GM19372 (cell line): ENCODE data around the gene PVALEF.

Experiments
- ATAC-seq: cut with Tn5 transposase; IDR thresholded peaks from one replicate; pipeline ENCODE4 v1.9.1; 2021; ENCODE audit warnings: mild to moderate bottlenecking, low read depth, moderate library complexity; ENCODE audit not compliant: unreplicated experiment

Gene PVALEF

DNA sequence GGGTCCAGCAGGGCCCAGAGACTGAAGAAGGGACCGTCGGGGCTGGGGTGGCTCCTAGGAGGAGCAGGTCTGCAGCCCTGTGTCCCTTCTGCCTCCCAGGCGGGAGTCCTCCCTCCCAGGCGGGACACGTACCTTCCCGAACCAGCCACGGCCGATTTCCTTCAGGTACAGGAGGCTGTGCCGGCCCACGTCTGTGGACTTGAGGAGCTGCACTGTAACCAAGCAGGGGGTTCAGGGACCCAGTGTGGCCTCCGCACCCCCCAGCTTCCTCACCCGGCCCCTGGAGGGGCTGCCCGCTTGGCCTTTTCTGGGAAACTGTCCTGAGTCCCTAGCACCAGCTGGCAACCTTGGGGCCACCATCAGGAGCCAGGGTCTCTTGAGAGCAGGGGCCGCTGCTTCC, 37.0 kb upstream of the PVALEF start:
- ATAC-seq = no peak

DNA sequence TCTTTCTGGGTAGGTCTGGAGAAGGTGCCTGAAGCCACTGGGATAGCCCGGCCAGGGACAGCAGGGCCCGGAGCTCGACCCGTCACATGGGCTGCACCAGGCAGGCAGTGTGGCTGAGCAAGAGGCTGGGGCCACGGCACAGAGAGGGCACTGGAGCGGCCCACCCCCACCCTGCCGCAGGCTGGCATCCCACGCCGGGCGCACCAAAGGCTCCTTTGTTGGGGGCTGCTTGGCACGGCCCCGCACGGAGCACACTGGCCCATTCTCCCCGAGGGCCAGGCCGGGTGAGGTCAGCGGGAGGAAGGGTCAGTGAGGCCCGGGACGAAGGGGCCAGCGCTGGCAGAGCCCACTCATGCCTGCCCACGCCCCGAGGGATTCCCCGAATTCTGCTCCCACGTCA, 36.5 kb upstream of the PVALEF start:
- no peak for ATAC-seq

GRCh38 chr17:81129289-81129688, 36.0 kb upstream of the PVALEF start:
- ATAC-seq = no peak

- ATAC-seq = no peak
These were observed 35.5 kb upstream of the PVALEF start for GRCh38 chr17:81129711-81130367.

GRCh38 chr17:81130385-81131361, 34.6 kb upstream of the PVALEF start:
- no peak for ATAC-seq

- no peak for ATAC-seq
These were observed 33.7 kb upstream of the PVALEF start for GRCh38 chr17:81131486-81132196.

GRCh38 chr17:81132197-81132540, 33.1 kb upstream of the PVALEF start:
- ATAC-seq = no peak

DNA sequence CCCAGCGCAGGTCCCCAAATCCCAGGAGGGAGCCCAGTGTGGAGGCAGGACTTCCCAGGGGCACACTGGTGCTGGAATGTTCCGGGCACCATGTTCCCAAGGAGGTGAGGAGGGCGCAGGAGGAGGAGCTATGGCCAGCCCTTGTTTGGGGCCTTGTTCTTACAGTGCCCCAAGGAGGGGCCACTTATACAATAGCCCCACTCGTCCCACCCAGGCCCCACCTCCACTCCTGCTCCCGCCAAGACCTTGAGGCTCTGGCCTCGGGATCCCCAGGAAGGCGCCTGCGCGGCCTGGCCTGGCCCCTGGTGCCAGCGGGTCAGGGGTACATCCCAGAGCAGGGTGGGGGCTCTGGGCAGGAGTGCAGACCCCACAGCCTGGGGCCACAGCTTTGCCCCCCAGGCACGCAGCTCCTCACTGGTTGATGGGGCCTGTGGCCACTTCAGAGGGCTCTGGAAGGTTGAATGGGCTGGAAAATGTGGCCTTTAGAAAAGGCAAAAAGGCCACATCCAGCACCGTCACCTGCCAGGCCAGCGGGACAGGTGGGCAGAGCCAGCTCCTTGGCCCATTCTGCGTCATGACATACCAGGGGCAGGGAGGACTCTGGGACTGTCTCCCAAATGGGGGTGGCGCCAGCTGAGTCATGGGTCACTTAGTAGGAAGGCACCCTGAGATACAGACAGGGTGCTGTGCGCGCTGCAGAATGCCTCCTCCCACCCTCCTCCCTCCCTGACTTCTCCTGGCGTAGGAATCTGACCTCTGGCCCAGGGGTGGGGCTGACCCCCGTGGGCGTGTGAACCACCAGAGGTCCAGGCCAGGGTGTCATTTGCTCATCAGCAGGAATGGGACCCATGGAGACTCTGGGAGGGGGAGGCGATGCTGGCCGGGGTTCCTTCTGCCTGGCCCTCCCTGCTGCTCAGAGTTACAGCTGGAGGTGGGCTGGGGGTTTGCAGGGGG, 32.3 kb upstream of the PVALEF start:
- ATAC-seq = no peak

- no peak for ATAC-seq
These were observed 31.1 kb upstream of the PVALEF start for GRCh38 chr17:81134064-81134781.

DNA sequence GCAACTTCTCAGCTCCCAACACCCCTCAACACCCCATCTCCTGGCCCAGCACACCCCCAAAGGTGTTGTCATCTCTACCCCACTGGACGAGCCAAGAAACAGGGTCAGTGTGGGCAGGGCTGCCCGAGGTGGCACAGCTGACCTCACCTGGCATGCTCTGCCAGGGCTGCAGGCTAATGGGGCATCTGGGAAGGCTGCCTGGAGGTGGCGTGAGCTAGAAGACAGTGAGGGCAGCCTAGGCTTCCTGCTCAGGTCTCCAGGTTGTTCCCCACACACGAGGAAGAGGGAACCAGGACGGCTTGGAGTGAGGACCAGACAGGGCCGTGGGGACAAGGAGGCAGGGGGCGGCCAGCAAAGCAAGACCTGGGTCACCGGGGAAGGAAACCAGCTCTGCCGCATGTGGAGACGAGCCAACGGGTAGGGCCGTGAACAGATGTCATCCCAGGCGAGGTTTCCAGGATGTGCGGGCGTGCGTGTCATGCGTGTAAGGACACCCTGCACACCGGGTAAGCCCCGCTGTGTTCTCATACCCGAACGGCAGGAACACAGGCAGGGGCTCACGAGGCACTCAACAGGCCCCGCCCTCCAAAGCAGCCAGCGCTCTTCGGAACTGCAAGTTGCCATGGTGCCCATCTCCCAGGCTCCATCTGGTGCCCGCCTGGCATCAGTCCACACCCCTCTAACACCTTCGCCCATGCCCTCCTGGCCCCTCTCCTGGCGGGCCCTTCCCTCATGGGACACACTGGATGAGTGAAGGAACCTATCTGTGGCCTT, 29.6 kb upstream of the PVALEF start:
- no peak for ATAC-seq

- ATAC-seq = no peak
These were observed 28.9 kb upstream of the PVALEF start for GRCh38 chr17:81136366-81136765.

DNA sequence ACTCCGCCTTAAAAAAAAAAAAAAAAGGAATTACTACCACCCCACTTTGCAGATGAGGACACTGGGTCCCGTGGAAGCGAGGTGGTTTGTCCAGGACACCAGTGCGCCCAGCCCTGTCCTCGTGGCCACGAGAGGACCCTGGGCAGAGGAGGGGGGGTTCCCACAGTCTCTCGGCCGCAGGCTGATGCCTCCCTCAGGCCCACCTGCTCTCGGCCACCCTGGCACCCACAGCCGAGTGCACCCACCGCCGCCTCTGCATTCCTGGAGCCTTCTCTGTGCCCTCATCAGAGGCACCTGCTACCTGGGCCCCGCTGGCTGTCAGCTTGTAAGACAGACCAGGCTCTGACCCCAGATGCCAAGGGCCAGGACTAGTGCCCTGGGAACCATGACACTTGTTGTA, 28.1 kb upstream of the PVALEF start:
- no peak for ATAC-seq

- no peak for ATAC-seq
These were observed 27.2 kb upstream of the PVALEF start for GRCh38 chr17:81138083-81138482.

GRCh38 chr17:81138500-81138899, 26.8 kb upstream of the PVALEF start:
- no peak for ATAC-seq

- ATAC-seq = no peak
These were observed 25.9 kb upstream of the PVALEF start for GRCh38 chr17:81139428-81139827.

DNA sequence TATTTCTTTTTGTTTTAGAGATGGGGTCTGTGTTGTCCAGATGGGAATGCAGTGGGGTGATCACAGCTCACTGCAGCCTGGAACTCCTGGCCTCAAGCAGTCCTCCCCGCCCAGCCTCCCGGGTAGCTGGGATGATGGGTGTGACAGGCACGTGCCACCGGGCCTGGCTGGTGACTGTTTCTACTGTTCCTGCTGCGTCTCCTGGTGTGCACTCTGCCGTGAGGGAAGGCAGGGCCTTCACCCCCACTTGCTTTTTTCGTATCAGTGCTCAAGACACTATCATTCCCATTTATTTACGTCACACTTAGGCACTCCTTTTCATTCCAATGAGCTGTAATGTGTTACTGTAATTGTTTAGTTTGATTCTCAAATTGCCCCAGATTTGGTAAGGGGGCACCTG, 25.3 kb upstream of the PVALEF start:
- ATAC-seq = no peak

DNA sequence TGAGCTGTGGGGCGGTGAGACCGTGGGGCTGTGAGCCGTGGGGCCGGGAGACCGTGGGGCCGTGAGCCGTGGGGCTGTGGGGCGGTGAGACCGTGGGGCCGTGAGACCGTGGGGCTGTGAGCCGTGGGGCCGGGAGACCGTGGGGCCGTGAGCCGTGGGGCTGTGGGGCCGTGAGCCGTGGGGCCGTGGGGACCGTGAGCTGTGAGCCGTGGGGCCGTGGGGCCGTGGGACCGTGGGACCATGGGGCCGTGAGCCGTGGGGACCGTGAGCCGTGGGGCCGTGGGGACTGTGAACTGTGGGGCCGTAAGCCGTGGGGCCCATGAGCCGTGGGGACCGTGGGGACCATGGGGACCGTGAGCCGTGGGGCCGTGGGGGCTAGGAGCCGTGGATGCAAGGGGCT, 24.6 kb upstream of the PVALEF start:
- no peak for ATAC-seq

GRCh38 chr17:81142301-81143199, 22.8 kb upstream of the PVALEF start:
- no peak for ATAC-seq
